Stimulated activated CD4-positive, alpha-beta T cell treated with anti-CD3 and anti-CD28 coated beads, Interleukin-2, amount 100 ng/mL, for 24 hours (primary cell): ENCODE data around the gene SLC26A4.

Experiments used
- DNase-seq, 2 donors: peaks; one replicate each; pipeline ENCODE4 v3.0.0-alpha.2; 2020

The SLC26A4 gene

DNA sequence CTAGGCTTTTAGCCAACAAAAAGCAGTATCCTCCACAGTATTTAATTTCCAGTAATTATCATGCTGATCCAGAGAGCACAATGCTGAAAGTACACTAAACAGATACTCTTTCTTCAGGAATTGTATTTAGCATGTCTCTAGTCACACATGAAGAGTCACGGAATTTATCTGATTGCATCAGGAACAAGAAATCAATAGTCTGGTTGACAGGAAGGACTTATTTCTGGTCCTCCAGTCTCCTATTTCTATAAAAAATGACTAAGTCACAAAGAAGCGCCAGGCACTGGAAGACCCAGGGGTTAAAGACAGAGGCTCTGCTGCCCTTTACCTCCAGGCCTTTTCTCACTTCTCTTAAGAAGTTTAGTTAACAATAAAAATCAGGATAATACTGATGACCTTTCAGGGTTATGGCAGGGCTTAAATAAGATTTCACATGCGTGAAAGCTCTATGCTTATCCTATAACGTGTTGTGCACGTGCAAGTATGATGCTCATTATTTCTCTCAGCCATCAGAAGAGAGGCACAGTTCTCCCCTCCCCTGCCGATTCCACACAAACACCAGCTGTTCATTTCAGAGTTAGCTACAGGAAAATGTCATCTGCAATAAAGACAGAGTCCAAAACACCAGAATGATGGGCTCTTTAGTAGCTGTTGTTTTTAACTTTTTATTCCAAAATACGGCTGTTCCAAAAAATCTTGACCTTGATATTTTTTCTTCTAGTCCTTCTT lies 36.9 kb downstream of the SLC26A4 start:
- DNase-seq = no peak

- DNase-seq = no peak
Measured at GRCh38 chr7:107700570-107700969, 39.9 kb downstream of the SLC26A4 start.

GRCh38 chr7:107701191-107701590 lies 40.6 kb downstream of the SLC26A4 start:
- DNase-seq = no peak

- no peak for DNase-seq
Measured at GRCh38 chr7:107703219-107703618, 42.6 kb downstream of the SLC26A4 start.

DNA sequence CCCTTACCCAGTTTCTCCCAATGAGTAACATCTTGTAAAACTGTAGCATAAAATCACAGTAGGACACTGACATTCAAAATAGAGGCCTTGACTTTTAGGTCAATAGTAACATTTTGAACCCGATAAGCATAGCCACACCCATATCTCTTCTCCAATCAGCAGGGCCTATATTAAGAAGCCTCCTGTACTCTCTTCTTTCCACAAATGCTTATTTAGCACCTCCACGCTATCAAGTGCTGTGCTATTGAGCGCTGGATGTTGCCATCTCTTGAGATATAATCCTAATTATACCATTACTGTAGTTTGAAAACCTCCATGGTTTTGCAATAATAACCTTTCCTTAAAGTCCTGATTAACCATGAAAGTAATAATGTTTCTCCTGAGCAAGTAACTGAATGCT lies 43.2 kb downstream of the SLC26A4 start:
- no peak for DNase-seq

- DNase-seq = no peak
Measured at GRCh38 chr7:107708956-107709355, 48.3 kb downstream of the SLC26A4 start.

GRCh38 chr7:107711301-107711700 lies 50.7 kb downstream of the SLC26A4 start:
- DNase-seq = no peak

DNA sequence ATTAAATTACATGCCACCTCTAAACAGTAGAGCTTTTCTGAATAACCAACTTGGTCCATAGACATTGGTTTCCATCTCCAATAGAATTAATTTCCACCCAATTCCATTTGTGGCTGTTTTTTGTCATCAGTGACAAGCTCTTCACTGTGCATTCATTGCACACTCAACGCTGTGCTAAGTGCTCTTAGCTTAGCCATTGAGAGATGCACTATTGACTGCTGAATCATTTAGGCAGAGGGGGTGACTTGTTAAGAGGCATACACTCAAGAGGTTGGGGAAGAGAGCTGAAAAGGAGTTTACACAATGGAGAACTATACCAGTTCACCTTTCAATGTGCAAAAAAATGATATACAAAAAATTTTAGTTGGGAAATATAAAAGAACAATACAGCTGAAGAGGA lies 51.4 kb downstream of the SLC26A4 start:
- DNase-seq = no peak

DNA sequence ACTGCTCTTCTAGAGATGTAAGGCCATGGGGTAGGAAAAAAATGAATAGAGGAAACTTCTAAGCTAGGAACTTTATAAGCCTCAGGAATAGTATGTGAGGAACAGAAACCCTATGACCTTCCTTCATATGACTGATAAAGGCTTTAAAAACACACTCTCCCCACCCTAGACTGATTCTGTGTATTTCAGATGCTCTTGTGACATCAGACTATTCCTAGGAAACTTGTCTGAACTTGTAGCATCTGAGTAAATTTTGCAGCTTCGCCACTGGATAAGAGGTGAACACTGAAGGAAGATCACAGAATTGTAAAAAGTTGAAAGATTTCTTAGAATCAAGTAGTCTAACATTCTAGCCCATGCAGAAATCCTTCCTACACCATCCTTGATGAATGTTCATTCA lies 52.3 kb downstream of the SLC26A4 start:
- DNase-seq = no peak

DNA sequence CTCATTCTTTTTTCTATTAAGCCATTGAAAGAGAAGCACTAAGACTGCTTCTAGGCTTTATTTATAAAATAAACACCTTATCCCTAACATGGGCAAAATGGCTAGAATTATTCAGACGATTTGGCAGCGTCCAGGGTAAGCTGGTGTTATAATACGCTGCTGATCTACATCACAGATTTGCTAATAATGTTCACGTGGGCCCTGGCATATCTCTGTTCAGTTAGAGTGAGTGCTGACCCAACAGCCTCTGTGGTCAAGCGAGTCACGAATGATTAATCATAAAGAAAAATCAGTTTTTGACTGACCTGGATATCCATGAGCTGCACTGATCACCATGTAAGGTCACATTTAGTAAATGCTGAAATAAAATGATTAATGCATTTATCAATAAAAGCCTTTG lies 54.9 kb downstream of the SLC26A4 start:
- DNase-seq = no peak

- DNase-seq = no peak
Measured at GRCh38 chr7:107718456-107719193, 58.0 kb downstream of the SLC26A4 start.

GRCh38 chr7:107721286-107721685 lies 60.7 kb downstream of the SLC26A4 start:
- DNase-seq = no peak

DNA sequence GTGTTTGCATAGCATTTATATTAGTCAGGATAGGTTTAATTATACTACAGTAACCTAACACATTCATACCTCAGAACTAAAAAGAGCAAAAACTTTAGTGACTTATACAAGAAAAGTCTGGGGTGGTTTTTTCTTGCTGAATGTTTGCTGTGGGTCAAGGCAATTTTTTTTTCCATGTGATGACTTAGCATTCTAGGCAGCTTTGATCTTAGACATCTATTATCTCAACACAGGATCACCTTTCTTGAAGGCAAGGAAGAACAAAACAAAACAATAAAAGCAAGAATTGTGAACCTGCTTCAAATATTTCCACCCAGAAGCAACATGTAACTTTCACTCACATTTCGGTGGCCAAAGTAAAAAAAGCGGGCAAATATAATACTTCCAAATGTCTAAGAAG lies 62.6 kb downstream of the SLC26A4 start:
- DNase-seq = no peak

- peak; percentile 42 to 55 for DNase-seq
Measured at GRCh38 chr7:107725138-107725740, 64.6 kb downstream of the SLC26A4 start.

DNA sequence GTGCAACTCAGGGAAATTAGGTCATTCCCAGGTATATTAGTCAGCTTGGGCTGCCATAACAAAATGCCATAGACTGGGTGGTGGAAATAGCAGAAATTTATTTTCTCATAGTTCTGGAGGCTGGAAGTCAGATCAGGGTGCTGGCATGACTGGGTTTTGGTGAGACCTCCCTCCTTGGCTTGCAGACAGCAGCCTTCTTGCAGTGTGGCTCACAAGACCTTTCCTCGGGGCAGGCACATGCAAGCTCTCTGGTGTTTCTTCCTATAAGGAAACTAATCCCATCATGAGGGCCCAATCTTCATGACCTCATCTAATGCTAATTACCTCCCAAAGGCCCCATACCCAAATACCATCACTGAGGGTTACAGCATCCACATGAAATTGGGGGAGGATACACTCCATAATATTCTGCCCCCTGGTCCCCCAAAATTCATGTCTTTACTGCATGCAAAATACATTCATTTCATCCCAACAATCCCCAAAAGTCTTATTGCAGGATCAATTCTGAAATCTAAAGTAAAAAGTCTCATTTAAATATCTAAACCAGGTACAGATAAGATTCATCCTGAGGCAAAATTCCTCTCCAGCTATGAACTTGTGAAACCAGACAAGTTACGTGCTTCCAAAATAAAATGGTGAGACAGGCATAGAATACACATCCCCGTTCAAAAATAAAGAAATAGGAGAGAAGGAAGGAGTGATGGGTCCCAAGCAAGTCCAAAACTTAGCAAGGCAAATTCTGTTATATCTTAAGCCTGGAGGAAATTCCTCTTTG lies 65.9 kb downstream of the SLC26A4 start:
- DNase-seq = no peak

- DNase-seq = no peak
Measured at GRCh38 chr7:107728276-107728675, 67.6 kb downstream of the SLC26A4 start.

DNA sequence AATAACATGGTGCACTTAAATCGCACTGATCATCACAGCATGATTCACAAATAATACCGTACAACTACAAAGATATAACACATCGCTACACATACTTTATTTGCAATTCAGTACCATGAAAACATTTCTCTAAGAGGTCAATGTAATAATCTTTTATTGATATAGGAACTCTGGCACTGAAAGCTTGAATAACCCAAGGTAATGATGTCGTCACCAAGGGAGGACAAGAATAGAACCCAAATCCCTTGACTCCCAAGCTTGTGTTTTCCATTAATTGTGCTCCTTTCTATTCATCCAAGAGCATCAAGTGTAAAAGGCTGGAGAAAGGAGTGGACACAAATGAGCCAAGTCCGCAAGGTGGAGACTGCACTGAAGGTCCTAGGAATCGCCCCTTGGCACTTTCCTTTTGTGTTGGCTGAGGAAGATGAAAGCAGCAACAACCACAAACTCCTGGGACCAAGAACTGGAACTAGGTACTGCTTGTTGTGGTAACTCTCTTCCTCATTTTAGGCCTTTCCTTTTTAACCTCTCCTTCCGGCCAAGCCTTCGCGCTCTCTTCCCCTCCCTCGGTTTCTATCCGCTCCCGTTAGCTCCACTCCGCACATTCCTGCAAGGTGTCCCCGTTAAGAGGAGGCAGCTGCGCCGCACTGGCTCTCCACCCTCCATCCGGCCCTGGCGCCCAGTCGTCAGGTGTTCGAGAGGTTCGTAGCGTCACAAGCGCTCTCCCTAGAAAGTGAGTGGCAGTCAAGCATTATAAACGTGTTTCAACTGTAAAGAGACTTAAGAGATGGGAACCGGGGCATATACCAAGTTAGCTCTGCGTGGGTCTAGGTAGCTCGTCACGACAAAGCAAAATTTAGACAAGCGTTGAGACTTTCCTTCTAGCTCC lies 82.3 kb downstream of the SLC26A4 start:
- peak in 1 of 2 donors; percentile 64 for DNase-seq

DNA sequence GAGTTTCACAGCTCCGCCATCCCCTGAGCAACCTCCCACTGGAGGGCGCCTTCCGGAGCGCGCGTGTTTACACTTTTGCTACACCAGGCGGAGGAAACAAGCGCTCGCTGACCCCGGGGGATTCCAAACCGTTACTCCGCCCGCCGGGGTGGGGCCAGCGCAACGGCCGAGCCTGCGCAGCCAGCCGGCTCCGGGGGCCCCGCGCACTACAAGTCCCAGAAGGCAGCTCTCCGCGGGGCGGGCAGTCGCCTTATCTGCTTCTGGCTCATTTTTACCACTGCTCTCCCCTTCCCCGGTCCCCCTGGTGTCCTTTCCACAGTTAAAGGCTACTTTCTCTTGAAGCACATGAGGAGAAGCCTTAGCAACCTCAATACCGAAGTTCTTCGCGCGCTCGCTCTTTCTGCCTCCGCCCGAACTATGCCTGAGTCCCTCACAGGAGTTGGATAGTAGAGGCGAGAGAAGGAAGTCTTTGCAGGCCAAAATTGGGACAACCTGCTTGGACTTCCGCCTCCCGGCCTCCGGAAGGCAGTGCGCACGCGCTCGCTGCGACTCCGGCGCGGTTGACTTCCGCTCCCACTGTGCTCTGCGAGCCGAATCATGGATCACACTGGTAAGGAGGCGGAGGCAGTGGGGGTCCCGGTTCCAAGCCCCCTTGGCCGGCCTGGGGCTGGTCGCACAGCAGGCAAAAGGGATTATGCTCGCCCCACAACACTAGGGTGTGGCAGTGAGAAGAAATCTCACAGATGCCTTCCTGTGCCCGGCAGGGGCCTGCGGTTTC lies 83.1 kb downstream of the SLC26A4 start, which contains the start of gene CBLL1:
Gene CBLL1 (plus strand): TSS at position 576 of the 778 bp plus-strand sequence. CDS start 22 bp downstream, at position 598.
- peak; percentile 98 for DNase-seq

DNA sequence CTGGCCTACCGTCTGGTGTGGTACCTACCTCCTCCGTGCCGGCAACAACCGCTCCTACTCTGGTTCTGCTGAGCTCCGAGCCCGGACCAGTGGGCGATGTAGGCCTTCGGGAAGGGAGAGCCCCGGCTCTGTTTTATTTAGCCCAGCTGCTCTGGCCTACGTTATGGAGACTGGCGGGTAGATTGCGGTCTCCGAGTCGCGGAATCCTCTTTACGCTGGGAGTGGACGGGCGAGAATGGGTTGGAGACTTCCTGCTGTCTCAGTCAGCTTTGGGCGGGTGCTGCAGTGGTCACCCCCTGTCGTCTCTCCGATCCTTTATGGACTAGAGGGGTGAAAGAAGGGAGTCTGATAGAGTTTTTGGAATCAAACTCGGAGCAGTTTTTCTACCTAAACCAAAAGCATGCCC lies 83.7 kb downstream of the SLC26A4 start:
- no peak for DNase-seq

DNA sequence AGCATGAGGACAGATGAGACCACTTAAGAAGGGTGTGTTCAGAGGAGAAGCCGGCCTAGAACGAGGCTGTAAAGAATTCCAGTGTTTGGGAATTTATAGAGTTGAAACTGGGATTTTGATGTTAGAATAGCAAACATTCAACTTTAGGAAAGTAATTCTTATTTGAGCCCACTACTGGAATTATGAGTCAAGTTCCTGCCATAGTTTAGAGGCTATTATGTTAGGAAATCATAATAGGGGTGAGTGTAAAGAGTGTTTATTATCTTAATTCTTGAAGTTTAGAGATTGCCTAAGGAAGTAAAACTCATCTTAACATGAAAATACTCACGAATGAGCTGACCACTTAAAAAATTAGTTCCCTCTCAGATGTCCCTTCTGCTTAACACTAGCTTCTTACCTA lies 85.4 kb downstream of the SLC26A4 start:
- no peak for DNase-seq

GRCh38 chr7:107751113-107751512 lies 90.5 kb downstream of the SLC26A4 start:
- no peak for DNase-seq
